ENCODE data around the gene MAP9. TPM values are rescaled to one million over a fixed set of nuclear protein-coding genes. Genes with fewer than 3 reads are reported as not detected.
A peak's percentile ranks its signal among the peaks of the same experiment; 100 is the strongest.
"Not testable (repeated sequence)": the region's sequence is repeated elsewhere in the genome, so short reads cannot be mapped to it uniquely, and the experiment has no call there.

Gene MAP9
- total RNA-seq, 1 donor from 2014 or later: under 0.01 TPM

DNA sequence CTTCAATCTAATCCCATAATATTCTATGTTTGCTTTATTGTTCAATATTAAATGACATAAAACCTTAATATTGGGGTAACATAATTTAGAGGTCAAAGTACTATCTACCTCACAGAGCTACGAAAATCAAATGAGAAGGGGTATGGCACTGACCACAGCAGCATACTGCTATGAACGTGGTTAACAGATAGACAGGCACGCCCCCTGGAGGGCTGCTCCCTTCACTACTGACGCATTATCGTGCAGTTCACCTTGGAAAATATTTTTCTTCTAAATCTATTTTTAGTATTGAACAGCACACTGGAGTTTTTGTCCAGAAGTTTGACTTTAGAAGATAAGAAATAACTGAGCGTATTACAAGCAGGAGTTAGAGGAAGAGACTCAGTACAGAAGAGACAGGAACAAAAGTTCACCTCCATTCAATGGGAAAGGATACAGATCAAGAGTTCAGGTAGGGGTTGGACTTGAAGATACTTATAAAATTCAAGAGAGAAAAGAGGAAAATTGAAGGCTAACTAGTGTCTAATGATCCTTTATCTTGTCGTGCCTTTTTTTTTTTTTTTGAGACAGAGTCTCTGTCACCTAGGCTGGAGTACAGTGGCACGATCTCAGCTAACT lies 22.7 kb downstream of the MAP9 start:
- DNase-seq (ENCODE audit: low read depth in 2 of 2): peak; percentile 51 to 75

DNA sequence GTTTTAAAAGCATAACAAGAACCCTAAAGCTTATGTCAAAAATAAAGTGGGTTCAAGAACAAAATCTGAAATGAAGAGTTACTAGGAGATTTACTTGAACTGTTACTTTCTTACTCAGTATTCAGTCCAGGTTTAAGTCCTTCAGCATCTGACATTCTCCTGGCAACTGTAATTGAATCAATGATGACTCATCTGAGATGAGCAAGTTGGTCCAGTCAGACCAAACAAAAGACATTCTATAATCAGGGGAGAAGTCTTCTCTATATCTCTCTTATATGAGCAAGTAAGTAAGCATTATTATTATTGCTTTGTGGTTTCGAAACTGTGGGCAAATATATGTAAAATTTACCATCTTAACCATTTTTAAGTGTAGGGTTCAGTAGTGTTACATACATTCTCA lies 34.6 kb downstream of the MAP9 start:
- DNase-seq (ENCODE audit: low read depth in 2 of 2): no peak

DNA sequence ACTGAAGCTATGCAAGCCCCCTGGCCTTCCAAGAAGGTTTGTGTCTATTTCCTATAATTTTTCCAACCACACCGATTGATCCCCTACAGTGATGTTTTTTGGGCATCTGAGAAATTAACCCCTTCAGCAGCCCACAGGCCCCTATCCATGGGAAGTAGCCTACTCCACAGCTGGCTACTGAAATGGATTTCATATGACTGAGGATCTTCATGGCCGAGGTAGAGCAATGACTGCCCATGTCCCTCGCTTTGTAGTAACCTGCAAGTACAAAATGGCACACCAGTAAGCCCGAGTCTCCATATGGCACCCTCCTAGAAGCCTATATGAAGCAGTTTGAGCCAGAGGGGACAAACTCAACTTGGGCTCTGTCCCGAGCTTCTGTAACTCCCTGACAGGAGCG lies 36.8 kb downstream of the MAP9 start:
- no peak for DNase-seq (ENCODE audit: low read depth in 2 of 2)

DNA sequence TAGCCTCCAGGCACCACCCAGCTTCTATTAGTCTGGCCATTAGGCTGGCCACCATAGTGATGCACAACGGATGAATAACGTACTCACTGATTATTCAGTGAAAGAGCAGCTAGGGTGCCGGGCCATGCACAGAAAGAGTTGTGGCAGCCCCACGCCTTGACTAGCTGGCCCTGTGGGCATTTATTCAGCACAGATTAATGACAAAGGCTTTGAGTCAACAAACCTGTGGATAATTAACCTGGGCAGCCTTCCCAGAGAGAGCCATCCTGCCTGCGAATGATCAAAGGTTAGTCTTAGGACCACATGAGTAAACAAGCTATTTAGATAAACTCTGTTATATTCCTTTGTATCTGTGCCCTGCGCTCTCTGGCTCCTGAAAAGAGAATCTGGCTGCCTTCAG lies 37.2 kb downstream of the MAP9 start:
- DNase-seq (ENCODE audit: low read depth in 2 of 2): no peak

DNA sequence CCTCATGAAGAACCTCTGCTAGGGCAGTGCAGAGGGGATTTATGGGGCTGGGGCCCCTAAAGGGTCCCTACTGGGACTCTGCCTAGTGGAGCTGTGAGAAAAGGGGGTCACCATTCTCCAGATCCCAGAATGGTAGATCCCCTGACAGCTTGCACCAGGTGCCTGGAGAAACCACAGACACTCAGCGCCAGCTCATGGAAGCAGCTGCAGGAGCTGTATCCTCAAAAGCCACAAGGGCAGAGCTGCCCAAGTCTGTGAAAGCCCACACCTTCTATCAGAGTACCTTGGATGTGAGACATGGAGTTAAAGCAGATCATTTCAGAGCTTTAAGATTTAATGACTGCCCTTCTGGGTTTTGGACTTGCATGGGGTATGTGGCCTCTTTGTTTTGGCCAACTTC lies 38.6 kb downstream of the MAP9 start:
- no peak for DNase-seq (ENCODE audit: low read depth in 2 of 2)

DNA sequence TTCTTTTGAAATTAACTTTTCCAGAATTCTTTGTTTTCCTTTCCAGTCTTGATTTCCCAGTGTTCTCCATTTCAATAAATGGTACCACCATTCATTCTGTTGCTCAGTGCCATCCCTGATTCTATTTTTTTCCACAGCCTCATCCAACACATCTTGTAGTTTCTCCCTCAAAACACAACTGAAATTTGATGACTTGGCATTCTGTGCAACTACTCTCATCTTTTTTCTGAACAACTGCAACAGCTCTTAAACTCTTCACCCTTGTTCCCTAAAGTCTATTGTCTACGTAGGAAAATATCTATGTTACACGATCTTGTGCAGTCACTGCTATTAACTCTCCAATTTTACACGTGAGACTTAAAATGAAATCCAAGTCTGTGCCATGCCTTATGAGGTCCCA lies 40.5 kb downstream of the MAP9 start:
- DNase-seq (ENCODE audit: low read depth in 2 of 2): no peak

DNA sequence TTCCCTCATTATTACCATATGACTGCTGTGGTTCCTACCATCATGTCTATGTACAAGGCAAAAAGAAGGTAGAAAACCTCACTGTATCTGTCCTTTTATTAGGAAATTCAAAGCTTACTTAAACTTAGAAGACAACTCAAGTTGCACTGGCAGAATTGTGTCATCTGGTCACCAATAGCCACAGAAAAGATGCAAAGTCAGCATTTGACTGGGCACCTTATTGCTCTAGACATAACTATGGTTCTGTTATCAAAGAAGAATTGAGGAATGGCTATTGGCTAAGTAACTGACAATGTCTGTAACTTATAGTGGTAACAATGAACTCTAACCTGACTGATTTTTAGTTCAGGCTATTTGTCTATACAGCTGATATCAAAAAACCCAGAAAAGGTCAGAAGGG lies 45.3 kb downstream of the MAP9 start:
- DNase-seq (ENCODE audit: low read depth in 2 of 2): no peak

DNA sequence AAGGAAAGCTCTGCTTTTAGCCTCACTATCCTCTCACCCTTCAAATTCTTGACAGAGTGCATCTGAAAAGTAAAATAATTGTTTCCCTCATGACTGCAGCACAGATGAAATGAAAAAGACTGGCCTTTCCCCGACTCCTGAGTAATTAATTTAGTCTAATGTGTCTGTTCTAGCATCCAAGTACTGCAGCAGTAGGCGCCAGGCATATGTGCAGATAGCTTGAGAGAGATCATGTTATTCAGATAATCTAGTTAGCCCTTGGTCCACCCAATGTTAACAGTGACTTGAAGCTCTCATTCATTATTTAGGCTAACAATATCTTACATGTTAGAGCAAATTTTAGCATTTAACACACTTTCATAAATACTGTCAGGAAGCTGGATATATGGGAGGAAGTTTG lies 54.0 kb downstream of the MAP9 start:
- no peak for DNase-seq (ENCODE audit: low read depth in 2 of 2)

DNA sequence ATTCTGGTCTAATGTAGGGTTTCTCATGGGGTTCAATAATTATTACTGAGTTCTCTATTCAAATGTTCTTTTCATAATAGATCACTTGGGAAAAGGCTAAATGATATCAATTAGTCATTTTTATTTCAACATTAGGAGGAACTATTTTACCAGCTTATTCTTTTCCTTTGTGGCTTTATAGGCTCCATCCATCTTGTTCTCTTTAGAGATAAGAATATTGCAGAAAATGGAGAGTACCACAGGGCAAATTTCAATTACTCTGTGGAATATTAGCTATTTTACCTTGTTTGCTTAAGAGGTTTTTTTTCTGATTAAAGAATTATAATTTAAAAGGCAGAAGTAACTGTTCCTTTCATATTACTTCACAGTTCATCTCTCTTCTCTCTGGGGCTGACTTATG lies 55.8 kb downstream of the MAP9 start:
- DNase-seq (ENCODE audit: low read depth in 2 of 2): no peak

DNA sequence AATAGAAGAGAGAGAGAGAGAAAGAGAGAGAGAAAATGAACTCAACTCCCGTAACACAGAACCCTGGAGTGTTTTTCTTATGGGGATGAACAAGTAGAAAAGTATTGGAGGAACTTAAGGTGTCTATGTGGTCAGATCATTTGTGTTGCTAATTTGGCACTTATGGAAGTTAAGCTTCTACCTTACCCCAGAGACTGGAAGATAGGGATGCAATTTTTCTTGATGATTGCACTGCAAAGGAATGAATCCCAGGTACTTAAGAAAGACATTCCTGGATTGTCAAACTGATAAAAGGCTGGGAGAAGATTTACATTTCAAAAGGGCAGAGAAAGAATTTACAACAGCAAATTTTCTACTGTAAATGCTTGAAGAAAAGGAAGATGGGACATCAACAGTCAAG lies 57.2 kb downstream of the MAP9 start:
- DNase-seq (ENCODE audit: low read depth in 2 of 2): no peak

DNA sequence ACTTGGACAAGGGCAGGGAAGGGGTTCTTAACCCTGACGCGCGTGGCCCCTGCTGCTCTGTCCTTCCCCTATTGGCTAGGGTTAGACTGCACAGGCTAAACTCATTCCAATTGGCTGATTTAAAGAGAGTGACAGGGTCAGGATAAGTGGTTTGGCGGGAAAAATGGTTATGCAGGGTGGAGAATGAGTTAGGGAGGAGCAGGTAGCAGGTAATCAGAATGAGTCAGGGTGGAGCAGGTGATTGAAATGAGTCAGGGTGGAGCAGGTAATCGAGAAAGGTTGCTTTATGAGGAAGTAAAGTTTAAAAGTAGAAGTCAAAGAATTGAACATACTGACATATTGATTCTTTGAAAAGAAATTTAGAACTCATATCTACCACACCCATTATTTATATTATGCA lies 64.7 kb downstream of the MAP9 start:
- not testable (repeated sequence) for DNase-seq (ENCODE audit: low read depth in 2 of 2)

DNA sequence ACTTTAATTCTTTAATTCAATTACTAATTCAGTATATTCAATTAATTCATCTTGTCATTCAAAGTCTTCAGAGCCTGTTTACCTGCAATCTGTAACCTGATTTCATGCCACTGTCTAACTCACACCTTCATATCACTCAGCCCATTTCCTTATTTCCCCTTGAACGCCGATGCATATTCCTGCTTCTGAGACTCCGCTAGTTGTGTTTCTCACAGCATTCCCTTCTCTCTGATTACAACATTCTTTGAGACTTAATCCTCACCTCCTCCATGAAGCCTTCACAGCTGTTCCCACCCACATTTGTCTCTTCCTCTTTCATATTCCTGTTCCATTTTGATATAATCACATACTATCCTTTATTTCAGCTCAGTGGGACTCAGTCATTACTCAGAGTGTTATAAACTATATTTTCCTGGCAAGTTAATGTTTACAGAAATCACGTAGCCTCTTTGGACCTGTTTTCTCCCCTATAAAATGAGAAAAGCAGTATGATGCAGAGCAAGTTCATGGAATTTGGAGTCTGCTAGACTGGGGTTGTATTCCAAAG lies 69.0 kb downstream of the MAP9 start:
- DNase-seq (ENCODE audit: low read depth in 2 of 2): no peak

DNA sequence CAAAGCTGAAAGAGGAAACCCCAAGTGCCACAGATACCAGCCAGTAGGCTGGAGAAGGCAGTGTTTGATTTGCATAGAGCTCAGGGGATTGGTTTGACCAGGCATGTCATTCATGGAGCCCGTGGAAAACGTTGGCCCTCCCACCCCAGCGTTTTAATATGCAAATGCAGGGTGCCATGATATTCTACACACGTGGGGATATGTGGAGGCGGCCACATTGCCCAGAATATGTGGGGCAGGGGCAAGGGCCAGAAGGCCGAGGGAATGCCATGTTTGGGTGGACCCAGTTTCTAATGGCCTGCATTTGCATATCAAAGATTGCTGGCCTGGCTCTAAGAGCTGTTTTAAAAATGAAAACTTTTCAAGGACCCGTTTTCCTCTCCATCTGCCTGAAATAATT lies 71.1 kb downstream of the MAP9 start:
- DNase-seq (ENCODE audit: low read depth in 2 of 2): no peak

DNA sequence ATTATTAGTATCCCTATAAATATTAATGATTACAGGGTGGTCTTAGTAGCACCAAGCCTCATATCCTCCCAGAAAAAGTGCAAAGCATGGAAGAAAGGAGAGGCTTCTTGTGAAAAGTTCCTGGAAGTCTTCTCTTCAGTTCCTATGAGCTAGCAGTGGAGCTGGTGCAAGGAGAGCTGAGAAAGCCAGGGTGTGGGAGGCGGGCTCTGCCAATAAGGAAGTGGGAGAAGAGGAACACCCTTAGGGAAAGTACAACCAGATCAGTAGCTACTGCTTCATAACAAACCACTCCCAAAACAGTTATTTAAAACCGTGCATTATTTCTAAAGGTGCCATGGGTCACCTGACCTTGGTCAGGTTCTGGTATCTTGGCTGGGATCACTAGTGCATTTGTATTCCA lies 72.4 kb downstream of the MAP9 start:
- no peak for DNase-seq (ENCODE audit: low read depth in 2 of 2)

DNA sequence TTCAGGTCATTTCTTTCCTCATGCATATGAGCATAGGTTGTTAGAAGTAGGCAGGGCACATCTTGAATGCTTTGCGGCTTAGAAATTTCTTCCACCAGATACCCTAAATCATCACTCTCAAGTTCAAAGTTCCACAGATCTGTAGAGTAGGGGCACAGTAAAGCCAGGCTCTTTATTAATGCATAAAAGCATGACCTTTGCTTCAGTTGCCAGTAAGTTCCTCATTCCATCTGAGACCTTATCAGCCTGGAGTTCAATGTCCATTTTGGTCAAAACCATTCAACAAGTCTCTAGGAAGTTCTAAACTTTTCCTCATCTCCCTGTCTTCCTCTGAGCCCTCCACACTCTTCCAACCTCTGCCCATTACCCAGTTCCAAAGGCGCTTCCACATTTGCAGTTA lies 77.7 kb downstream of the MAP9 start:
- no peak for DNase-seq (ENCODE audit: low read depth in 2 of 2)

Other genes with a start within 250 kb of the MAP9 start
- gene NPY2R, start 168.3 kb downstream of the MAP9 start, total RNA-seq: not detected in 2 replicates